SK-N-SH (cell line): ENCODE measurements around the gene SEPSECS.

Experiments
- CTCF ChIP-seq: fragments of 200-600 bp; sonication (generic); IDR thresholded peaks from 2 replicates; pipeline ENCODE4 v1.6.1; 2017; ENCODE audit warnings: antibody characterized with exemption, mild to moderate bottlenecking, moderate library complexity
- FOXM1 ChIP-seq: IDR thresholded peaks from 2 replicates; pipeline ENCODE4 v1.4.0; 2012; ENCODE audit warnings: low read depth, mild to moderate bottlenecking
- GABPA ChIP-seq: IDR thresholded peaks from 2 replicates; pipeline ENCODE4 v1.4.0; 2012; ENCODE audit warnings: low read depth, mild to moderate bottlenecking
- MXI1 ChIP-seq: IDR thresholded peaks from 2 replicates; pipeline ENCODE4 v1.6.1; 2012; ENCODE audit warnings: mild to moderate bottlenecking, low read depth, low read length, improper control_type of control experiment
- NFIC ChIP-seq: IDR thresholded peaks from 2 replicates; pipeline ENCODE4 v1.4.0; 2012; ENCODE audit warnings: borderline replicate concordance
- POLR2AphosphoS5 ChIP-seq: IDR thresholded peaks from 2 replicates; pipeline ENCODE4 v1.6.1; 2012; ENCODE audit warnings: low read depth, low read length
- RAD21 ChIP-seq: IDR thresholded peaks from 2 replicates; pipeline ENCODE4 v1.6.1; 2012; ENCODE audit warnings: mild to moderate bottlenecking, low read length
- REST ChIP-seq: IDR thresholded peaks from 2 replicates; pipeline ENCODE4 v1.6.1; 2012; ENCODE audit warnings: mild to moderate bottlenecking, low read depth, low read length, moderate library complexity
- SIN3A ChIP-seq: IDR thresholded peaks from 2 replicates; pipeline ENCODE4 v1.6.1; 2012; ENCODE audit warnings: low read depth, mild to moderate bottlenecking, low read length, moderate library complexity, borderline replicate concordance
- ZBTB33 ChIP-seq: IDR thresholded peaks from 2 replicates; pipeline ENCODE4 v1.4.0; 2012; ENCODE audit warnings: low read depth, borderline replicate concordance

- TF ChIP-seq CTCF = no peak
- TF ChIP-seq NFIC = no peak
- TF ChIP-seq RAD21 = no peak
- no peak for TF ChIP-seq MXI1
- no peak for TF ChIP-seq ZBTB33
- no peak for TF ChIP-seq POLR2AphosphoS5
- no peak for TF ChIP-seq REST
- no peak for TF ChIP-seq GABPA
- no peak for TF ChIP-seq SIN3A
- TF ChIP-seq FOXM1 = no peak
Measured at GRCh38 chr4:25103418-25103817, 56.8 kb downstream of the SEPSECS start.
